8988T (cell line): ENCODE measurements around the gene SLC2A6.

Source experiments
- DNase-seq: peaks from one replicate; pipeline ENCODE4 v3.0.0; 2011

The SLC2A6 gene

GRCh38 chr9:133430244-133430643, 48.7 kb downstream of the SLC2A6 start:
- peak; percentile 21 for DNase-seq

- peak; percentile 98 for DNase-seq
These were observed 49.2 kb downstream of the SLC2A6 start for GRCh38 chr9:133429641-133430161.

- peak; percentile 56 for DNase-seq
These were observed 49.7 kb downstream of the SLC2A6 start for GRCh38 chr9:133429214-133429613.

GRCh38 chr9:133428617-133429101, 50.2 kb downstream of the SLC2A6 start:
- peak; percentile 91 for DNase-seq

GRCh38 chr9:133427658-133428348, 51.1 kb downstream of the SLC2A6 start:
- DNase-seq, result peak; percentile 31

GRCh38 chr9:133426011-133426410, 52.9 kb downstream of the SLC2A6 start:
- DNase-seq, result peak; percentile 8

GRCh38 chr9:133425049-133425632, 53.8 kb downstream of the SLC2A6 start:
- no peak for DNase-seq

GRCh38 chr9:133424187-133424586, 54.7 kb downstream of the SLC2A6 start:
- DNase-seq, result peak; percentile 5

- no peak for DNase-seq
These were observed 55.7 kb downstream of the SLC2A6 start for GRCh38 chr9:133423216-133423615.

- peak; percentile 59 for DNase-seq
These were observed 57.0 kb downstream of the SLC2A6 start, which contains the start of gene ADAMTS13 for GRCh38 chr9:133421615-133422542. Gene ADAMTS13, plus strand, starts transcription at chr9:133422367. Its CDS starts 77 bp downstream, at chr9:133422444.
